Breast epithelium (tissue), 4 donors: Measurements from ENCODE around the gene CTSS. TPM values are rescaled to one million over a fixed set of nuclear protein-coding genes. Genes with fewer than 3 reads are reported as not detected.
"Not testable (repeated sequence)": the region's sequence is repeated elsewhere in the genome, so short reads cannot be mapped to it uniquely, and the experiment has no call there.

ENCODE experiments used
- DNase-seq, 2 donors: peaks; one replicate each; pipeline ENCODE4 v3.0.0-alpha.2; 2019; ENCODE audit warnings: low spot score in 2 of 2
- H3K27ac ChIP-seq, 2 donors: fragments of 200-600 bp; sonication (generic) in 1 of 2; one replicate each; pipeline ENCODE4 v1.5.1; 2016 to 2019; ENCODE audit warnings: mild to moderate bottlenecking in 1 of 2
- H3K27me3 ChIP-seq, 2 donors: fragments of 200-600 bp; sonication (generic) in 1 of 2; one replicate each; pipeline versions ENCODE4 v1.5.1 to v1.6.0; 2017 to 2019; ENCODE audit warnings: control low read depth in 1 of 2, mild to moderate bottlenecking in 1 of 2
- H3K36me3 ChIP-seq: fragments of 200-600 bp; one replicate; pipeline ENCODE4 v1.5.1; 2019
- H3K4me1 ChIP-seq, 2 donors: fragments of 200-600 bp; sonication (generic); one replicate each; pipeline ENCODE4 v1.5.1; 2016 to 2019; ENCODE audit warnings: control low read depth in 1 of 2
- H3K4me3 ChIP-seq, 3 donors: fragments of 200-600 bp; sonication (generic); 1 replicate in 2 of 3; 2 replicates in 1 of 3; pipeline ENCODE4 v1.5.1; 2016 to 2019; ENCODE audit warnings: mild to moderate bottlenecking in 3 of 3, moderate library complexity in 2 of 3
- H3K9me3 ChIP-seq, 2 donors: fragments of 200-600 bp; sonication (generic) in 1 of 2; one replicate each; pipeline ENCODE4 v1.5.1; 2016 to 2019; ENCODE audit warnings: control low read depth in 1 of 2
- POLR2A ChIP-seq: fragments of 450-650 bp; IDR thresholded peaks from one replicate; pipeline ENCODE4 v1.6.1; 2016; ENCODE audit warnings: antibody characterized with exemption, mild to moderate bottlenecking, moderate library complexity
- POLR2AphosphoS5 ChIP-seq, 3 donors: sonication (generic); formaldehyde crosslinking; IDR thresholded peaks; one replicate each; pipeline ENCODE4 v1.6.1; 2017; ENCODE audit warnings: antibody characterized with exemption in 3 of 3
- intact Hi-C: fragments of 100-400 bp; cut with DNase I; formaldehyde crosslinking; loops from one replicate; pipeline ENCODE4 v1.15.1; 2023; ENCODE audit warnings: low total_unique reads
- total RNA-seq, 3 donors: library from RNA; depleted of rRNA; stranded (reverse); fragments of >200 nt; gene quantifications; one replicate each; pipeline ENCODE4 v1.1.0, GENCODE V29; 2016
- TF ChIP-seq, protein P1 (sequence below), 3 donors: fragments of 450-650 bp; IDR thresholded peaks; one replicate each; pipeline ENCODE4 v1.5.1; 2016 to 2017; ENCODE audit warnings: antibody characterized with exemption in 3 of 3, mild to moderate bottlenecking in 3 of 3, moderate library complexity in 3 of 3

Gene CTSS
- total RNA-seq, 3 donors from 2014 or later: 36.1 to 218 (median 153) TPM

DNA sequence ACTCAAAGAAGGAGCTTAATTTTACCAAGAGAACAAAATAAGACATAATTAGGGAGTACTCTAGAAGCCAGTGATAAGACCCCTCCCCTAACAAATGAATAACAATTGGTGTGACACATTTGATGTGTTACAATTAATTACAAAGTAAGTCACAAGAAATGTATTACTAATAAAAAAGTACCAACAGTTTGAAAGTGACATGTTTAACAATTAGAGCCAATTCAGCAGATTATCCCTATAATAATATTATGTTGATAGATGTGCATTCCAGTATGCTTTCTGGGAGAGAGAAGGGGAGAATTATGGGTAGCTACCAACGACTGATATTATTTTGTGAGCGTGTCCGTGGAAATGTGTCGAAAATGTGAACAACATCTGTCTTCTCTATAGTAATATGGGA is 23.4 kb upstream of the CTSS start:
- H3K36me3 ChIP-seq: no peaks in the 10 kb centered on the region
- TF ChIP-seq POLR2A (no peak), POLR2AphosphoS5 (IDR thresholded peaks at IDR 0.05) (no peak)
- TF ChIP-seq, protein P1, sequence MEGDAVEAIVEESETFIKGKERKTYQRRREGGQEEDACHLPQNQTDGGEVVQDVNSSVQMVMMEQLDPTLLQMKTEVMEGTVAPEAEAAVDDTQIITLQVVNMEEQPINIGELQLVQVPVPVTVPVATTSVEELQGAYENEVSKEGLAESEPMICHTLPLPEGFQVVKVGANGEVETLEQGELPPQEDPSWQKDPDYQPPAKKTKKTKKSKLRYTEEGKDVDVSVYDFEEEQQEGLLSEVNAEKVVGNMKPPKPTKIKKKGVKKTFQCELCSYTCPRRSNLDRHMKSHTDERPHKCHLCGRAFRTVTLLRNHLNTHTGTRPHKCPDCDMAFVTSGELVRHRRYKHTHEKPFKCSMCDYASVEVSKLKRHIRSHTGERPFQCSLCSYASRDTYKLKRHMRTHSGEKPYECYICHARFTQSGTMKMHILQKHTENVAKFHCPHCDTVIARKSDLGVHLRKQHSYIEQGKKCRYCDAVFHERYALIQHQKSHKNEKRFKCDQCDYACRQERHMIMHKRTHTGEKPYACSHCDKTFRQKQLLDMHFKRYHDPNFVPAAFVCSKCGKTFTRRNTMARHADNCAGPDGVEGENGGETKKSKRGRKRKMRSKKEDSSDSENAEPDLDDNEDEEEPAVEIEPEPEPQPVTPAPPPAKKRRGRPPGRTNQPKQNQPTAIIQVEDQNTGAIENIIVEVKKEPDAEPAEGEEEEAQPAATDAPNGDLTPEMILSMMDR (IDR thresholded peaks at IDR 0.05): no peak
- no peak for DNase-seq
- H3K4me3 ChIP-seq: no peak overlapping the region
- no peak overlapping the region for H3K27ac ChIP-seq
- no peaks in the 10 kb centered on the region for H3K4me1 ChIP-seq
- no peaks in the 10 kb centered on the region for H3K9me3 ChIP-seq
- no peaks in the 10 kb centered on the region for H3K27me3 ChIP-seq
- intact Hi-C loops: no loop called here

DNA sequence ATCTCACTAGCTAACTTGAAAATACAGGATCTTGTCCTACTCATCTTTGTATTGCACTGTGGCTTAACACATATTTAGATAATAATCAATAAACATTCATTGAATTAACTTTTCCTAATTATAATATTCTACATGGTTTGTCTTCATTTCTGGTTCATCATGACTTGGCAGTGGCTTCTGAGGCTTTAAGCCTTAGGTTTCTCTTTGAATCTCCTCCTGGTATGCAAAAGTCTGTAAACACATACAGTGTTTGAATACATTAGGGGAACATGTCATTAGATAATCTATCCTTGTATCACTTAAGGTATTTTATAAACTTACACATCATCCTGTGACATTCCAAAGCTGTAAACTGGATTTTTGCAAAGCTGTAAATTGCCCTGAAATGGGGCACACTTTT is 21.9 kb upstream of the CTSS start:
- intact Hi-C loops: no loop called here
- no peak overlapping the region for H3K27ac ChIP-seq
- H3K4me1 ChIP-seq: no peaks in the 10 kb centered on the region
- no peak overlapping the region for H3K4me3 ChIP-seq
- no peak for TF ChIP-seq POLR2AphosphoS5 (IDR thresholded peaks at IDR 0.05)
- TF ChIP-seq, protein P1 (IDR thresholded peaks at IDR 0.05): no peak
- no peak for TF ChIP-seq POLR2A
- no peaks in the 10 kb centered on the region for H3K9me3 ChIP-seq
- no peaks in the 10 kb centered on the region for H3K27me3 ChIP-seq
- no peaks in the 10 kb centered on the region for H3K36me3 ChIP-seq
- DNase-seq: no peak

DNA sequence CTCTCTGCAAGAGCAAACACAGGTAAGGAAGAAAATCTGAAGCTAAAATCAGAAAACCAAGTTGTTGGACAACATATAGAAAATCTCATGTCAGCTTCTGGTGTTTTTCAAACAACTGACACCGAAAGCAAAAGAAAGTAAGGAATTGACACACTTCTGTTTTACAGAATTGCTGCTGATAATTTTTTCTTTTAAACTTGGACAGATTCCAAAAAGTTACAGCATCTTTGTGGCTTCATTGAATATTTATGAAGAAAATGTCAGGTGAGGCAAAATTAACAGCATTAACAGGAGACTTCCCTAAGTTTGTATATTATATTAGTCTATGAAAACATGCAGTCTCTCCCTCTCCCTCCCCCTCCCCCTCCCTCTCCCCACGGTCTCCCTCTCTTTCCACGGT is 14.9 kb upstream of the CTSS start:
- Histone ChIP-seq H3K4me1 (no peaks in the 10 kb centered on the region), H3K36me3 (no peaks in the 10 kb centered on the region), H3K27ac (no peak overlapping the region), H3K9me3 (no peaks in the 10 kb centered on the region), H3K4me3 (no peak overlapping the region), H3K27me3 (no peaks in the 10 kb centered on the region)
- TF ChIP-seq POLR2A (no peak), POLR2AphosphoS5 (IDR thresholded peaks at IDR 0.05) (no peak)
- TF ChIP-seq, protein P1 (IDR thresholded peaks at IDR 0.05): no peak
- intact Hi-C loops: no loop called here
- no peak for DNase-seq

DNA sequence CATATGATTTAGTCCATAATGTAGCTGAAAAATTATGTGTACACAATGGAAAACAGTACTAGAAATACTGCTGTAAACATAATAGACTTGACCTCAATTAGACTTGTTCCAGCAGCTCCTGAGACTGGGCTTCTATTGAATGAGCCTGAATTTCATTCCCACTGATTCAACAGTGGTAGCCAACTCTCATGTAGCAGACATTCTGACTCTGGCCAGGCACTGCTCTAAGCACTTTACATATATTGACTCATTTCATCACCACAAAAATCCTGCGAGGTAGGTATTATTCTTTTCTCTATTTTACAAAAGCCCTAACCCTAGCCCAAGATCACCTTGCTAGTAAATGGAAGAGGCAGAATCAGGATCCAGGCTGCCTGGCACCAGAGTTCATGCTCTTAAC is 12.8 kb upstream of the CTSS start:
- Histone ChIP-seq H3K4me3 (no peak overlapping the region), H3K27ac (no peak overlapping the region), H3K36me3 (no peaks in the 10 kb centered on the region), H3K27me3 (no peaks in the 10 kb centered on the region), H3K4me1 (no peaks in the 10 kb centered on the region), H3K9me3 (no peaks in the 10 kb centered on the region)
- TF ChIP-seq POLR2A: no peak
- TF ChIP-seq, protein P1 (IDR thresholded peaks at IDR 0.05): no peak
- intact Hi-C loops: no loop called here
- no peak for DNase-seq

DNA sequence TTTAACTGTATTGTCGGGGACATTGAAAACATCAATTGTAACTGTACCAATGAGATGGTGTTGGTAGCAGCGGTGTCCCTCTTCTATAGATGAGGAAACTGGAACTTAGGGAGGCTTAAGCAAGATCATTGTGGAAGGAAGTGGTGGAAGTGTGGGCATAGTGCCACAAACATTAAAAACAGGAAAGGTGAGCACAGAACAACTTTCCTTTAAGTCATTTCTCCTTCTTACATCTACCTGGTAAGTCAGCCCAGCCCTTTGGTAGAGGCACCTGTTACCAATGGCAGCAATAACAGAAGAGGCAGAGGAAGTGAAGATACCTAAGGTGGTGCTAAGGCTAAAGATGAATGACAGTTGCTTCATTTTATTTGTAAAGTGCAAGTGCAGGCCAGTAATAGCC is 12.0 kb upstream of the CTSS start:
- Histone ChIP-seq H3K27me3 (no peaks in the 10 kb centered on the region), H3K36me3 (no peaks in the 10 kb centered on the region), H3K27ac (no peak overlapping the region), H3K9me3 (no peaks in the 10 kb centered on the region), H3K4me3 (no peak overlapping the region), H3K4me1 (no peaks in the 10 kb centered on the region)
- no peak for DNase-seq
- no peak for TF ChIP-seq POLR2A
- no peak for TF ChIP-seq POLR2AphosphoS5 (IDR thresholded peaks at IDR 0.05)
- TF ChIP-seq, protein P1 (IDR thresholded peaks at IDR 0.05): no peak
- intact Hi-C loops: no loop called here

DNA sequence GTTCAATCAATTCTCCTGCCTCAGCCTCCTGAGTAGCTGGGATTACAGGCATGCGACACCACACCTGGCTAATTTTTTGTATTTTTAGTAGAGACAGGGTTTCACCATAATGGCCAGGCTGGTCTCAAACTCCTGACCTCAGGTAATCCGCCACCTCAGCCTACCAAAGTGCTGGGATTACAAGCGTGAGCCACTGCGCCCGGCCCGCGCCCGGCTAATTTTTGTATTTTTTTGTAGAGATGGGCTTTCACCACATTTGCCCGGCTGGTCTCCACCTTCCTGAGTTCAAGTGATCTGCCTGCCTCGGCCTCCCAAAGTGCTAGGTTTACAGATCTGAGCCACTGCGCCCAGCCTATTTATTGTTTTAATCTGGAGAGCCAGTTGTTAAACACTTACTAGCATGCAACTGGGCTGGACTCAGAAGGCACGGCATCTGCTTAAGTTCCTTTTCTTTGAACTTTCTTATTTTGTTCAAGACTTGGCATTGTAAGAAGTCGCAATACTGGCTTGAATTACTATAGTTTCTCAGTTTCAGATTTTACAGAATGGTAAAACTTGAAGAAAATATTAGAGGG is 10.4 kb upstream of the CTSS start:
- intact Hi-C loops, H3K27me3 ChIP-seq, H3K9me3 ChIP-seq, H3K4me3 ChIP-seq, H3K4me1 ChIP-seq, DNase-seq, H3K36me3 ChIP-seq, H3K27ac ChIP-seq: not testable (repeated sequence)
